K562 (cell line): ENCODE measurements around the gene CRKL. TPM values are rescaled to one million over a fixed set of nuclear protein-coding genes. Genes with fewer than 3 reads are reported as not detected.

Source experiments
- CBX8 ChIP-seq: fragments of 200-600 bp; sonication (generic); IDR thresholded peaks from 2 replicates; pipeline ENCODE4 v1.6.1; 2012; ENCODE audit warnings: borderline replicate concordance, mixed run types, low read depth, mild to moderate bottlenecking, moderate library complexity, mixed read lengths, low read length, control low read depth, inconsistent platforms; ENCODE audit not compliant: poor library complexity, severe bottlenecking; ENCODE audit errors: extremely low read depth
- DMBX1 ChIP-seq: fragments of 250-450 bp; sonication (Bioruptor Pico); IDR thresholded peaks from 2 replicates; pipeline ENCODE4 v1.8.0; 2022; ENCODE audit warnings: inconsistent platforms, mild to moderate bottlenecking, moderate library complexity, borderline replicate concordance
- ELF1 ChIP-seq: fragments of 200-800 bp; sonication (Bioruptor generic); IDR thresholded peaks from 2 replicates; pipeline ENCODE4 v1.6.1; 2016; ENCODE audit warnings: missing genetic modification characterization, missing compliant biosample characterization
- HEY1 ChIP-seq: fragments of 250-450 bp; sonication (Bioruptor Pico); IDR thresholded peaks from 2 replicates; pipeline ENCODE4 v1.5.0; 2020; ENCODE audit warnings: mild to moderate bottlenecking, moderate library complexity, borderline replicate concordance
- JUN ChIP-seq, 2 experiments: sonication (generic) in 1 of 2; formaldehyde crosslinking in 1 of 2; IDR thresholded peaks; 2 replicates each; pipeline versions ENCODE4 v1.6.1 to v1.8.0; 2012 to 2022; ENCODE audit warnings: borderline replicate concordance in 2 of 2, mild to moderate bottlenecking in 2 of 2, improper control_type of control experiment in 1 of 2, low read depth in 1 of 2, low read length in 1 of 2, missing genetic modification reagents in 1 of 2
- MLX ChIP-seq, 2 experiments: fragments of 450-650 bp in 1 of 2; sonication (generic) in 1 of 2; formaldehyde crosslinking; conservative IDR thresholded peaks; 2 replicates each; pipeline versions ENCODE4 v1.4.0 to v1.8.1; 2020 to 2022; ENCODE audit warnings: mild to moderate bottlenecking in 1 of 2, missing genetic modification reagents in 1 of 2
- MNT ChIP-seq, 2 experiments: fragments of 450-650 bp; conservative IDR thresholded peaks; 2 replicates each; pipeline ENCODE4 v1.6.1; 2017; ENCODE audit warnings: mild to moderate bottlenecking in 2 of 2, moderate library complexity in 2 of 2
- POLR2G ChIP-seq: fragments of 200-400 bp; formaldehyde crosslinking; IDR thresholded peaks from 2 replicates; pipeline ENCODE4 v1.6.1; 2017; ENCODE audit warnings: low read depth, mild to moderate bottlenecking, antibody characterized with exemption, low read length, moderate library complexity
- PRPF4 ChIP-seq: fragments of 200-400 bp; formaldehyde crosslinking; IDR thresholded peaks from one replicate; pipeline ENCODE4 v1.6.1; 2017; ENCODE audit warnings: low read length, low read depth, mild to moderate bottlenecking; ENCODE audit not compliant: insufficient read depth, poor library complexity, severe bottlenecking
- PTBP1 ChIP-seq: fragments of 200-400 bp; formaldehyde crosslinking; IDR thresholded peaks from 2 replicates; pipeline ENCODE4 v1.6.1; 2017; ENCODE audit warnings: low read depth, low read length
- RHOXF2B ChIP-seq: fragments of 250-450 bp; sonication (Bioruptor Pico); conservative IDR thresholded peaks from 2 replicates; pipeline ENCODE4 v1.5.1; 2021
- SMARCB1 ChIP-seq: IDR thresholded peaks from 2 replicates; pipeline ENCODE4 v1.6.1; 2011; ENCODE audit warnings: improper control_type of control experiment, low read depth; ENCODE audit not compliant: insufficient read length
- TBL1XR1 ChIP-seq, 2 experiments: IDR thresholded peaks; 2 replicates each; pipeline ENCODE4 v1.6.1; 2012; ENCODE audit warnings: improper control_type of control experiment in 2 of 2, low read length in 2 of 2, mild to moderate bottlenecking in 1 of 2
- TSC22D4 ChIP-seq: fragments of 450-650 bp; IDR thresholded peaks from 2 replicates; pipeline ENCODE4 v1.6.1; 2016; ENCODE audit warnings: missing genetic modification characterization, missing biosample characterization, control low read depth
- polyA plus RNA-seq, 8 experiments: library from polyadenylated mRNA; depleted of rRNA in 4 of 8; stranded (reverse) in 5 of 8; unstranded in 3 of 8; fragments of >200 nt; fragmentation: Nextera tagmentation in 2 of 8; fragmentation: Illumina TruSeq in 1 of 8; extraction: Ambion mirVana in 2 of 8; extraction: Trizol in 1 of 8; gene quantifications; 2 replicates each; pipeline versions ENCODE4 v1.2.1 to v1.2.3, GENCODE V29; 2011 to 2014; ENCODE audit warnings: inconsistent platforms in 1 of 8, missing spikeins in 1 of 8
- total RNA-seq, 7 experiments: library from RNA; depleted of rRNA in 6 of 7; stranded (reverse); fragments of >200 nt in 6 of 7; fragmentation: Illumina TruSeq in 2 of 7; extraction: Trizol in 2 of 7; gene quantifications; 2 replicates each; pipeline versions ENCODE4 v1.2.1 to v1.2.3, GENCODE V29; 2011 to 2021; ENCODE audit warnings: low replicate concordance in 1 of 7
- TF ChIP-seq, protein P1 (sequence below): sonication (generic); formaldehyde crosslinking; IDR thresholded peaks from 2 replicates; pipeline ENCODE4 v1.8.1; 2023; ENCODE audit warnings: mild to moderate bottlenecking, missing genetic modification reagents
- TF ChIP-seq, protein P2 (sequence below), 2 experiments: fragments of 200-800 bp in 1 of 2; sonication (Bioruptor generic) in 1 of 2; sonication (generic) in 1 of 2; formaldehyde crosslinking in 1 of 2; IDR thresholded peaks in 1 of 2; conservative IDR thresholded peaks in 1 of 2; 2 replicates each; pipeline versions ENCODE4 v1.5.0 to v1.6.1; 2016 to 2020; ENCODE audit warnings: missing compliant biosample characterization in 1 of 2, missing genetic modification characterization in 1 of 2, missing genetic modification reagents in 1 of 2

CRKL gene
- total and polyA plus RNA-seq, 9 of the 15 experiments (the other 6 are each of a cell fraction or from before 2014, with no cell fraction given), result 100 to 263 (median 124) TPM

DNA sequence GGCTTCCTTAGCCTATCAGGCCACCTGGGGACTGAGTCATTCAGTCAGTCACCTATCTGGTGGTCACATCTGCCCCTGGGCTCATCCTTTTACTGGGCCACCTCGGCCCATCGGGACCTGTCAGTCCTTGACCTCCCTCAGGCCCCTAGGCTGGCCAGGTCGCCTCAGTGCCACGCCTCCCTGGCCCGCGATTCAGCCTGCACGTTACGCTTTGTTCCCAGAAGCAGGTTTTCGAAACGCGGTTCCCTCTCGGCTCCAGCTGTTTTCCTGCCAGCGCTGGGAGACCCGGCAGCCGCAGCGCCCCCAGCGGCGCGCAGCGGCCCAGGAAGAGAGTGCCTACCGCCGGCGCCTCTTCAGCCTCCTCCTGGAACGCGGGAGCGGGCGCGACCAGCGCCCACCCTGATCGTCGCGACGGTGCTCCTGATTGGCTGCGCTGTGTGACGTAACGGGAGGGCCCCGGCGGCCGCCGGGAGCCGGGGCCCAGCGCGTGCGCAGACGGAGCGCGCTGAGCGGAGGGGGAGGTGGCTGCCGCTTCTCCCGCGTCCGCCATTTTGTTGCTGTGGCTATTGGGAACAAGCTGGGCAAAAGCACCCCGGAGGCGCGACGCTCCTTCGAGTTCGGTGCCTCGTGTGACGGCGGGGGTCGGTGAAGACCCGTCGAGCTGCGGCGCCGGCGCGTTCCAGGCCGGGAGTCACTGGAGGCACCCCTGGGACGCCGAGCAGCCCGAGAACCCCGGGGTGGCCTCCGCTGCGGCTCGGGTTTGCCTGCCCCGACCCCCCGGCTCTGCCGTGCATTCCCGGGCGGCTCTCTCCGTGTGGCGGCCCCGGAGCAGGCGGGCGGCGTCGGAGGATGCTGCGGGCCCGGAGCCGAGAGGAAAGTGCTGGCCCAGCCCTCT lies at the start of gene CRKL (continued):
- TF ChIP-seq, protein P1, sequence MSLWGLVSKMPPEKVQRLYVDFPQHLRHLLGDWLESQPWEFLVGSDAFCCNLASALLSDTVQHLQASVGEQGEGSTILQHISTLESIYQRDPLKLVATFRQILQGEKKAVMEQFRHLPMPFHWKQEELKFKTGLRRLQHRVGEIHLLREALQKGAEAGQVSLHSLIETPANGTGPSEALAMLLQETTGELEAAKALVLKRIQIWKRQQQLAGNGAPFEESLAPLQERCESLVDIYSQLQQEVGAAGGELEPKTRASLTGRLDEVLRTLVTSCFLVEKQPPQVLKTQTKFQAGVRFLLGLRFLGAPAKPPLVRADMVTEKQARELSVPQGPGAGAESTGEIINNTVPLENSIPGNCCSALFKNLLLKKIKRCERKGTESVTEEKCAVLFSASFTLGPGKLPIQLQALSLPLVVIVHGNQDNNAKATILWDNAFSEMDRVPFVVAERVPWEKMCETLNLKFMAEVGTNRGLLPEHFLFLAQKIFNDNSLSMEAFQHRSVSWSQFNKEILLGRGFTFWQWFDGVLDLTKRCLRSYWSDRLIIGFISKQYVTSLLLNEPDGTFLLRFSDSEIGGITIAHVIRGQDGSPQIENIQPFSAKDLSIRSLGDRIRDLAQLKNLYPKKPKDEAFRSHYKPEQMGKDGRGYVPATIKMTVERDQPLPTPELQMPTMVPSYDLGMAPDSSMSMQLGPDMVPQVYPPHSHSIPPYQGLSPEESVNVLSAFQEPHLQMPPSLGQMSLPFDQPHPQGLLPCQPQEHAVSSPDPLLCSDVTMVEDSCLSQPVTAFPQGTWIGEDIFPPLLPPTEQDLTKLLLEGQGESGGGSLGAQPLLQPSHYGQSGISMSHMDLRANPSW (CRISPR knock-in tag), result peak; percentile 100
- no peak for TF ChIP-seq TSC22D4 (tag)
- peak in 1 of 2 experiments; percentile 97; a peak in 2 of 4 replicates for TF ChIP-seq MLX (CRISPR knock-in tag; conservative IDR thresholded peaks at IDR 0.05)
- TF ChIP-seq POLR2G, result peak; percentile 98
- peak; percentile 96 for TF ChIP-seq JUN (IDR thresholded peaks at IDR 0.05; ENCODE audit: borderline replicate concordance, low read depth, low read length)
- TF ChIP-seq JUN (CRISPR knock-in tag; IDR thresholded peaks at IDR 0.05; ENCODE audit: borderline replicate concordance), result no peak
- TF ChIP-seq PTBP1, result peak; percentile 73; the same call in 1 of the 2 replicates
- no peak for TF ChIP-seq PRPF4
- no peak for TF ChIP-seq MNT (conservative IDR thresholded peaks at IDR 0.05)
- no peak for TF ChIP-seq CBX8
- TF ChIP-seq DMBX1 (CRISPR knock-in tag), result no peak
- peak; percentile 90 to 98 for TF ChIP-seq TBL1XR1 (IDR thresholded peaks at IDR 0.05; ENCODE audit: low read length in 2 of 2)
- no peak for TF ChIP-seq HEY1
- TF ChIP-seq RHOXF2B, result peak; percentile 82; the same call in 1 of the 2 replicates
- peak; percentile 99 for TF ChIP-seq SMARCB1
- TF ChIP-seq, protein P2, sequence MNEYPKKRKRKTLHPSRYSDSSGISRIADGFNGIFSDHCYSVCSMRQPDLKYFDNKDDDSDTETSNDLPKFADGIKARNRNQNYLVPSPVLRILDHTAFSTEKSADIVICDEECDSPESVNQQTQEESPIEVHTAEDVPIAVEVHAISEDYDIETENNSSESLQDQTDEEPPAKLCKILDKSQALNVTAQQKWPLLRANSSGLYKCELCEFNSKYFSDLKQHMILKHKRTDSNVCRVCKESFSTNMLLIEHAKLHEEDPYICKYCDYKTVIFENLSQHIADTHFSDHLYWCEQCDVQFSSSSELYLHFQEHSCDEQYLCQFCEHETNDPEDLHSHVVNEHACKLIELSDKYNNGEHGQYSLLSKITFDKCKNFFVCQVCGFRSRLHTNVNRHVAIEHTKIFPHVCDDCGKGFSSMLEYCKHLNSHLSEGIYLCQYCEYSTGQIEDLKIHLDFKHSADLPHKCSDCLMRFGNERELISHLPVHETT (CRISPR knock-in tag; conservative IDR thresholded peaks at IDR 0.05 in 1 of 2, IDR thresholded peaks at IDR 0.05 in 1 of 2), result no peak
- TF ChIP-seq ELF1 (tag), result no peak
